ENCODE data around the gene BEND3. TPM values are rescaled to one million over a fixed set of nuclear protein-coding genes. Genes with fewer than 3 reads are reported as not detected.

The BEND3 gene
- 0.90 and 1.1 TPM in 2 replicates for total RNA-seq

GRCh38 chr6:107114926-107115694, at the start of gene BEND3:
Gene BEND3, minus strand, starts transcription at chr6:107115515. Its CDS starts 16,230 bp downstream, at chr6:107099285.

Other genes with a start within 250 kb of the BEND3 start
- gene CD24, start 140.8 kb downstream of the BEND3 start, total RNA-seq: 1.5 TPM in 1 of 2 replicates, not detected in the other
- 13.3 and 14.4 TPM in 2 replicates for gene MTRES1, start 87.3 kb downstream of the BEND3 start, total RNA-seq